GM19099 (cell line): Measurements from ENCODE around the gene PEAK1.

ENCODE experiments used
- POLR2A ChIP-seq: IDR thresholded peaks from 3 replicates; pipeline ENCODE4 v1.6.1; 2011; ENCODE audit warnings: low read depth; ENCODE audit not compliant: insufficient read length; ENCODE audit errors: extremely low read depth

The PEAK1 gene

DNA sequence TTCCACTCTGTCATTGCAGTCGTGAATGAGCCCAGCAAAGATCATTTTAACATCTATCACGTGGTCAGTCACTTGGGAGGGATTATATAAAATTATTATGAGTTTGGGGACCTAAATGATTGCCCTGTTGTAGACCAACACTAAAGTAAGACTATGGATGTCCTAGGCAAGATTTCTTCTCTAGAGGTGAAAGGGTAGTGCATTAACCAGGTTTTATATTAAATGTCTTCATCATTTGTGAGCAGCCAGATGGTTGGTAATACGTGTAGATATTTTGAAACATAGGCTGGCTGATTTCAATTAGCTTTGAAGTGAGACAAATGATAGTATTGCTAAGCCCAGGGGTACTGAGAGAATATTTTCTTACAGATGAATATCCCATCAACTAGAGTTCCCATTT lies 198.7 kb downstream of the PEAK1 start:
- no peak for TF ChIP-seq POLR2A

DNA sequence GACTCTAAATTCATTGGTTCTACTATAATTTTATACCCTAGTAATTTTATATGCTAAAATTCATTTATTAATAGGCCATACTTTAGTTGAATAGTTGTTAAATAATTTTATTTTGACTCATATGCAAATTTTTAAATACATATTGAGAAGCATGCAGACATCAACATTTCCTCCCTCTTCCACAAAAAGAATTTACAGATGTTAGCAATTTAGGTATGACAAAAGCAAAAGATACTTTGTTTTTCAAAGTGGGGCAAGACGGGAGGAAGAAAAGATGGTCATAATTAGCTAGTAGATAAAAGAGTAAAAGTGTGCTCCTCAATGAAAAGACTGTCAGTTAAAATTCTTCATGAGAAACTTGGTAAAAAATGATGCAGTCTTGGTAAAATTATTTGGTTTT lies 200.1 kb downstream of the PEAK1 start:
- no peak for TF ChIP-seq POLR2A

DNA sequence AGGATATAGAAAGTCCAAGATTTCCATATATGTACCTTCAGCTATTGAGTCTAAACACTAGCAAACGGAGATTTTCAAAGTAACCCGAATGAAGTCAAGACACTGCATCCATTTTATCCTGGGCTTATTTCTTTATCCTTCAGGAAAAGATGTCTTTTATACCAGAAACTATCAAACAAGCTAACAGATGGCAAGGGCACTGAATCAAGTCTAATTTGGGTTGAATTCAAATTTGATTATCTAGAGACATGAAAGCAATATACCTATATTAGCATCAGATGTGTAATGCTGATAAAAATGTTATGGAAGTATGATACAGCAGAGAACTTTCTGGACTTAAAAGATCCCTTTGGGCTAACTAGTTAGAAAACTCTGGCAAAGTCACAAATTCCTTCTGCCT lies 210.7 kb downstream of the PEAK1 start:
- TF ChIP-seq POLR2A, result no peak

DNA sequence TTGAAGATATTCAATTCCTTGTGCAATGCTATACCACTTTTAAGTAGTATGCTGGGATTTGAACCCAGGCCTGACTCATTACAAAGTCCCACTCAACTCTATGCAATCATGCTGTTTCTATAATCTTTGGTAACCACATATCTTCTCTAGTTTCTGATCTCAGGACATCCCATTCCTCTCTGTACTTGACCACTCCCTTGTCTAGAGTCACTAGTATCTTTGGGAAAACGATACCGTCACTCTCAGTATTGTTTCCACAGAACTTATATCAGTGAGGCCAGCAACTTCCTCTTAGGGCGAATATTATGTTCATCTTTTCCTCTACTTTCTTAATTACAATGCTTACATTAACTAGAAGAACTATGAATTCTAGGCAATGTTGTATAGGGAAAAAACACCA lies 211.7 kb downstream of the PEAK1 start:
- no peak for TF ChIP-seq POLR2A

DNA sequence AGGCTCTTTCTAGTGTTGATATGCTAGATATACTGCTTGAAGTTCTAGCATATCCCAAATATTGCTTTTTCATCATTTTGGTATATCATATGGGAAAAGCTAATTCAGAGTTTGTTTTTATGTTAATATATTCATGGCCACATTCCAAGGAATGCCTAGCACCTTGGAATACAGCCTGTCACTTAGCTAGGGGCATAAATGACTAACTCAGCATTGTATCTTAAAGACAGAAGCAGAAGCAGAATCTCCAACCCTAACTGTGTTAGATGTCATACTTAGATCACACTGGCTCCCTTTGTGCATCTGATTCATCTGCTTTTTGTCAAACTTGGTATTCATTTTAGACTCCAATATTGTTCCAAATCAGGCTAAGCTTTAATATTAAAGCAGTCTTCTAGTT lies 218.2 kb downstream of the PEAK1 start:
- no peak for TF ChIP-seq POLR2A

DNA sequence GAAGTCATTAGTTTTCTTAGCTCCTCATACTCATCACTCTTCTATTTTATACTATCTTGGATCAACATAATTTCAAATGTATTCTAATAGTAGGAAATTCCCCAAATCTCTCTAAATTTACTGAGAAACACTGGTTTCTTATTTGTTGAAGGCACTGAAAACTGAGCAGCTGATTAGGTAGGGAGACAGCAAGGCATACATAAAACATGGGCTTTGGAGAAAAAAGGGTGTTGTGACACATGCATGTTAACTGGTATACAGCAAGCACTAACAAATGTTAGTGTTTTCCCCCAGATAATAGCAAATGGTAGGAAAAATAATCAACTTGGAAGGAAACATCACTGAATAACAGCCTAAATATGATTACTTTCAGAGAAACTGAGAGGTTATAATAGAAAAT lies 223.5 kb downstream of the PEAK1 start:
- no peak for TF ChIP-seq POLR2A

DNA sequence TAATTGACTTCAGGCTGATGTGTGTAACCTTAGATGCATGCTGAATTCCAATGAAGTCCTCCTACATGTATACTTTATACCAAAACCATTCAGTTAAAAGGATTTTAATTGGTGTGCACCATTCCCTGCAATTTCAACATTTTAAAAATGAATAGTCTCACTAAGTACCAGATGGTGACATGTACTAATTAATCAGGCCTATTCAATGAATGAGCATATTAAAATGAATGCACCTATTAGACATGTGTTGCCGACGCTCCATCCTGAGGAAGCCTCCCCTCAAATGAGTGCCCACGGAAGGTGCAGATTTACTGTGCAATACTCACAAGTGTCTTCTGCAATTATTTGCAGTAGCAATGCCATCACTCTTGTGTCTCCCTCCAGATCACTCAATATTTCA lies 224.3 kb downstream of the PEAK1 start:
- TF ChIP-seq POLR2A, result no peak

DNA sequence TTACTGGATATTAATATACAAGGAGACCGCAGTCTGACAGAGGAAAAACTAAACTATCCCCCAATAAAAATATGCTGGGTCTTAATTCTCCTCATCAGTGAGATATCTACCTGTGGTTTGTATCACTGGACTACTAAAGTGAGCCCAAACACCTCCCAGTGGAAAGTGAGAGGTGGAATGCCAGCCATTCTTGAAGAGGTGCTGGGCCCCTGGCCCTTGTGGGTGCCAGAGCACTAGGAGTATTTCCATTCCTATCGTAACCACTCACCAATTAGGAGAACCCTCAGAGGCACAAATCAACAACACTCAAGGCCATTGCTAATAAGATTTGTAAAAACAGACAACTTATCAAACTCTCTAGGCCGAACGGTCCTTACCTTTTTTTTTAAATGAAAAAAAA lies 227.5 kb downstream of the PEAK1 start:
- TF ChIP-seq POLR2A, result no peak

DNA sequence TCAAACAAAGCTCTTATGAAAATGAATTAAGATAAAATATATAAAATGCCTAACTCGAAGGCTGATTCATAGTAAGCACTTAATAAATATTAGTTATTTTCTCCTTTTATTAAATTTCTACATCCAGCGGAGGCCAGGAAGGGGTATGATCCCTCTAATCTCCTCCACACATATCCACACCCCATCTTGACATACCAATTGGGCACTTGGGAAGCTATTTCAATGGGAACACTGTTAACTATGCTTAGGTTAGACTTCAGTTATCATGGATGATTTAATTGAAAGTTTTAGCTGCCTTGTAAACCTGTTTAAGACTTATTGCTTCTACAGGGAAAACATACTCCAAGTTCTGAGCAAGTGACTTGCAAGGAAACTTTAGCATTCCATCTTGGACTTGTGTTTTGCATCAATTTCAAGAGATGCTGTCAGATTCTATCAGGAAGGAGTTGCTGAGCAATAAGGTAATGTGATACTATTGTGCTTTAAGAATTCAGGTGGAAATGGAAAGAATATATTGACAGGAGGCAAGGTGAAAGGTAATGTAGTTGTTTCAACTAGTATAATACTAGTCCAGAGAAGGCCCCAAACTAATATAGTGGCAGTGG lies 228.6 kb downstream of the PEAK1 start:
- TF ChIP-seq POLR2A, result no peak

DNA sequence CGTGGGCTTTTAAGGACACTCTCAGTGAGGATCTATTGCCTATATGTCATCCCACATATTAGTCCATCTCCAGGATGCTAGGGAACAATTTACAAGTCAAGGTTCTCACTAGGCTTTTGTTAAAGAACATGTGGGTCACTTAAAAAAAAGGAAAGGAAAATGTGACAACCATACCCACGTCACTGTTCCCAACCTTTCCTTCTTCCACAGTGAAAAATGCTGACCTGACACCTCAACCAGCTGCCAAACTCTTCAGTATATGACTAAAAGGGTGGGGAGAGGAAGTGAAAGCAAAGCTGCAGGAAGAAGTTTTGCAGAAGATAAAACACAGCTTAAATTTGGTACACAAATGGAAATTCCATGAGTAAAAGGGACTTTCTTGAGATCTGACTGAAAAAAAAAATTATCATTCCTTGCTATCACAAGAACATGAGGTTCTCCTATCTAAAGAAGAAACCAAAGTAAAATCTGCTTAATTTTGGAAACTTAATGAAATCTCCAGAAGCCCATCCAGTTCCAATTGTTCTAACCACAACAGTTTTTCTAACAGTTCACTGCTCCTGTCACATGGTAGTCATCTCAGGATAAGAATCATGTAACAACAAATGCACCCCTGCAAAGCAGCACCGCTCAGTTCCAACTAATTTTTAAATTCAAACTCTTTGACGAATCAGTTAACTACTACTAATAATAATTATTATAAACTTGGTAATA lies 232.0 kb downstream of the PEAK1 start:
- no peak for TF ChIP-seq POLR2A

DNA sequence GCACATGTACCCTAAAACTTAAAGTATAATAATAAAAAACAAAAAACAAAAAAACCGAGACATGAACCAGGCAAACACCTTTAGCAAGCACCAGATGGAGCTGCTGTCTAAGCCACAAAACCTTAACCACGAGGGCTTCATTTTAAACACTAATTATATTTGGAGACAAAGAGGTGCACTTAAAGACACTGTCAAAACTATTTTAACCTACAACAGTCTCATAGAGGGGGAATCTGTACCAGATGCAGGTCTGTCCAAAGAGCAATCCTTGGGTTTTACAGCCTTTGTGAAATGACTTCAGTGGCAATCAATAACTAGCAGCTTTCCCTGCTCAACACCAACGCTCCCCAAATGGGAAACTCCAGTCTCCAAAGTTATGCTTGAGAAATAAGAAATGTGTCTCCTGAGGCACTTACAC lies 233.3 kb downstream of the PEAK1 start:
- no peak for TF ChIP-seq POLR2A

DNA sequence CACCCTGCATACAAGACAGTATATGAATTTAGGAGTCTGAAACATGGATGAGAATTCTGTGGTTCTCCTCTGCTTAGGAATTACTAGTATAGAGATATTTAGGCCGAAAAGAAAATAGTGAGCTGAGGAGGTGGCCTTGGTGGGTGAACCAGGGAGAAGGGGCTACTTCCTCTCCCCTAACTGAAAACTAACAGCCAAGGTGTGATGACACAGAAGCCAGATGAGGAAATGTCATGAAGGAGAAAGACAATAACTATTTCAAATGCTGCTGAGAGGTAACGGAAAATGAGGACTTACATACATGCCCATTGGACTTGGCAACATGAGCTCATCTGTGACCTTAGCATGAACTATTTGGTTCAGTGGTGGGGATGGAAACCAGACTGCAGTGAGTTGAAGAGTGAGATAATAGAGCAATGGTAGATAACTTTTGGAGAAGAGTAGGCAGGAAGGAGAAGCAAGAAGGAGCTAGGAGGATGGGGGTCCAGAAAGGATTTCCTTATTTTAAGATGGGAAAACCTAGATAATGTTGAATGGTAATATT lies 234.6 kb downstream of the PEAK1 start:
- no peak for TF ChIP-seq POLR2A

DNA sequence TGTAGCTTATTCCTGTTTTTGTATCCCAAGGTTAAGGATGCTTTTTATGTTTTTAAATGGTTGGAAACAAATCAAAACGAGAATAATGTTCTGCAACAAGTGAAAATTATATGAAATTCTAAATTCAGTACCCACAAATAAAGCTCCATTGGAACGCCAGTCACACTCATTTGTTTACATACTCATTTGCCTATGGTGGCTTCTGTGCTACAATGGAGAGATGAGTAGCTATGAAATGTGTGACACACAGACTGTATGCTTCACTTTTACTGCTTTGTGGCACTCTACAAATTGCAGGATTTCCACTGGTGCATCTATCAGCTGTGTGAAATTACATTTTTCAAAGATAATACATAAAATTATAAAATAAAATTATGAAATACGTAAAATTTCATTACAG lies 236.8 kb downstream of the PEAK1 start:
- no peak for TF ChIP-seq POLR2A

DNA sequence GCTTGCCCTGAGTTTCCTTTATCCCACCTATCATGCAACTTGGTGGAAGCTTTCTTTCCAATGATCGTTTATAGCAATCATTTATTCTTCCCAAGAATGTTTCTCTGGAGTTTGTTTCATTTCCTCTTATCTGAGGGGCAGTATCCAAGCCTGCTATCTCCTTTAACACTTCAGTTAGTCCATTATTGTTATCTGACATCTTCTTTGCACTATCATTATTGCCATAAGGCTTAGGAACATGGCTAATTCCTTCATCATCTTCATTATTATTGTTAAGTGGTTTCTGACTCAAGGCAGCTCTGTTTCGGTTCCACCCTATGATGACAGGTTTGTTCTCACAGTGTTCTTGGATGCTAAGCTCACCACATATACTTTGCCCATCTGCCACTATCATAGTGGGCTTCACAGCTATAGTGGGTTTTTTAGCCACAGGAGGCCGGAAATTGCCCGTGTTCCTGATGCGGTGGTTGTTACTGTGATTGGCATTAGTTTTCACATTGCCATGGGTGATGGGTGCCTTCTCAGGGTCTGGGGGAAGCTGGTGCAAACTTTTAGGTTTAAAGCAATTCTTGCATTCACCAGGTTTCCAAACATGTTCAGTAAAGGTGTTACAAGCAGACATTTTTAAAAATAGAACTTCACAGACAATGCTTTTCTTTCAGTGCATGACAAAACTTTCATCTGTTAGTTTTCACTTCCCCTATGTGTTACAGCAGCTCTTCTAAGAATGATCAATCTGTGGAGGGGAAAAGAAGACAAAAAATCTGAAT lies 238.4 kb downstream of the PEAK1 start:
- TF ChIP-seq POLR2A, result no peak

DNA sequence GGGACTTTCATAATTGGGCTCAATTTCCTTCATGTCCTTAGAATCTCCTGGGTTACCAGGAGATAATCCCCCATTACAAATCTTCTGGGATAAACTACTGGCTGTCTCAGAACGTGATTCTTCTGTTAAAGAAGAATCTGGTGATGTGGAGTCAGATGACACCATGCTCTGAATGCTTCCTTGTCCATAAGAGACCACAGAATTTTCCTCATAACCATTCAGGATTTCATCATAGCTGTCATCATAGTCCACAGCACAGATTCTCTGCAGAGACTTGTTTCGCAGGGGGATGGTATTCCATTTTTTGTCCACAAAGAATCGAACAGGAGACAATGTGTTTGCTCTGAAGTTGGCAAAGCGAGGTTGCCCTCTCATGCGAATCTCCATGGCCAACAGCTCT lies 239.1 kb downstream of the PEAK1 start:
- no peak for TF ChIP-seq POLR2A

DNA sequence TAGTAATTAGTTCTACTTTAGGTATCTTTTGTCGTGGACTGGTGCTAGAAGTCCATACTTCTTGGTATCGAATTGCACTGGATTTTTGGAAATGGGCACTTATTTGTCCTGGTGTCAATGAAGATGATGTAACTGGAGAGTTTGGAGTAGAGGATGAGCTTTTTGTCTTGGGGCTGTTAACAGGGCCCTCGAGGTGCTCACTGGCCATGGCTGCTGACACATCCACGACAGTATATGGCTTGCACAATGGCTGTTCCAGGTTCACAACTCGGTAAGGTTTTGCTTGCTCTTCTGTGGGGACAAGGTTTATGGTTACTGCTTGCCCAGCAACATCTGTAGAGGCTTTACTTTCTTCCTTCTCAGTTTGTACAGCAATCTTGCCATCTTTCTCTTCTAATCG lies 239.6 kb downstream of the PEAK1 start:
- TF ChIP-seq POLR2A, result no peak
